ENCODE results near the gene ACAA2.
"Not testable (repeated sequence)": the region's sequence is repeated elsewhere in the genome, so short reads cannot be mapped to it uniquely, and the experiment has no call there.

- not testable (repeated sequence) for TF ChIP-seq FOXM1 (IDR thresholded peaks at IDR 0.05; ENCODE audit: borderline replicate concordance); HDGF (IDR thresholded peaks at IDR 0.05; ENCODE audit: borderline replicate concordance); SUZ12 (IDR thresholded peaks at IDR 0.05); L3MBTL2 (conservative IDR thresholded peaks at IDR 0.05); FOXK2 (IDR thresholded peaks at IDR 0.05); PKNOX1 (IDR thresholded peaks at IDR 0.05); ELF4 (IDR thresholded peaks at IDR 0.05); NFRKB (IDR thresholded peaks at IDR 0.05); ARNT (IDR thresholded peaks at IDR 0.05); ZNF384 (IDR thresholded peaks at IDR 0.05); SP1 (IDR thresholded peaks at IDR 0.05); LEF1 (IDR thresholded peaks at IDR 0.05; ENCODE audit: borderline replicate concordance); BHLHE40 (IDR thresholded peaks at IDR 0.05; ENCODE audit: borderline replicate concordance)
Observed at GRCh38 chr18:49808553-49809191, 4.7 kb downstream of the ACAA2 start.

Measured in HEK293T (cell line).